ENCODE measurements around the gene MAML2.

MAML2 gene

GRCh38 chr11:96384156-96384555, 41.2 kb upstream of the MAML2 start:
- DNase-seq (ENCODE audit: low spot score) = no peak
- H3K27ac ChIP-seq = no peak overlapping the region
- TF ChIP-seq, protein P1, sequence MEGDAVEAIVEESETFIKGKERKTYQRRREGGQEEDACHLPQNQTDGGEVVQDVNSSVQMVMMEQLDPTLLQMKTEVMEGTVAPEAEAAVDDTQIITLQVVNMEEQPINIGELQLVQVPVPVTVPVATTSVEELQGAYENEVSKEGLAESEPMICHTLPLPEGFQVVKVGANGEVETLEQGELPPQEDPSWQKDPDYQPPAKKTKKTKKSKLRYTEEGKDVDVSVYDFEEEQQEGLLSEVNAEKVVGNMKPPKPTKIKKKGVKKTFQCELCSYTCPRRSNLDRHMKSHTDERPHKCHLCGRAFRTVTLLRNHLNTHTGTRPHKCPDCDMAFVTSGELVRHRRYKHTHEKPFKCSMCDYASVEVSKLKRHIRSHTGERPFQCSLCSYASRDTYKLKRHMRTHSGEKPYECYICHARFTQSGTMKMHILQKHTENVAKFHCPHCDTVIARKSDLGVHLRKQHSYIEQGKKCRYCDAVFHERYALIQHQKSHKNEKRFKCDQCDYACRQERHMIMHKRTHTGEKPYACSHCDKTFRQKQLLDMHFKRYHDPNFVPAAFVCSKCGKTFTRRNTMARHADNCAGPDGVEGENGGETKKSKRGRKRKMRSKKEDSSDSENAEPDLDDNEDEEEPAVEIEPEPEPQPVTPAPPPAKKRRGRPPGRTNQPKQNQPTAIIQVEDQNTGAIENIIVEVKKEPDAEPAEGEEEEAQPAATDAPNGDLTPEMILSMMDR (IDR thresholded peaks at IDR 0.05) = no peak
- no peak overlapping the region for H3K4me3 ChIP-seq

DNA sequence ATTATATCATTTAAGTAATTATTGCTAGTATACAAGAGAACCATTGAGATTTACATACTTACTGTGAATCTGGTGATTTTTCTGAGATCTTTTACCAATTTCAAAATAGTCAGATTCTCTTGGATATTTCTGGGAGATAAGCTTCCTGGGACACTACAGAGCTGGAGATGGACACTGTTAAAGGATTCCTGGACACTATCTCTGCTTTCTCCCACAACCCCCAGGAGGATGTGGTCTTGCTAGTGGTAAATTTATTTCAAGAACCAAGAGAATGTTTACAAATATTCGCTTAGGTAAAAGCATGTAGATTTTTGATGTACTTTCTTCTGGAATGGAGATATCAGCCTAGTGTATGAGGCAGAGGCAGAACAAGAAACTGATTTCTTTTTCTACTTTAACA, 33.8 kb upstream of the MAML2 start:
- Histone ChIP-seq H3K27ac (no peak overlapping the region), H3K4me3 (no peak overlapping the region)
- TF ChIP-seq, protein P1 (IDR thresholded peaks at IDR 0.05) = no peak
- DNase-seq (ENCODE audit: low spot score) = no peak

- TF ChIP-seq, protein P1 (IDR thresholded peaks at IDR 0.05) = no peak
- H3K4me3 ChIP-seq = no peak overlapping the region
- DNase-seq (ENCODE audit: low spot score) = no peak
Measured at GRCh38 chr11:96373826-96374225, 30.8 kb upstream of the MAML2 start.

DNA sequence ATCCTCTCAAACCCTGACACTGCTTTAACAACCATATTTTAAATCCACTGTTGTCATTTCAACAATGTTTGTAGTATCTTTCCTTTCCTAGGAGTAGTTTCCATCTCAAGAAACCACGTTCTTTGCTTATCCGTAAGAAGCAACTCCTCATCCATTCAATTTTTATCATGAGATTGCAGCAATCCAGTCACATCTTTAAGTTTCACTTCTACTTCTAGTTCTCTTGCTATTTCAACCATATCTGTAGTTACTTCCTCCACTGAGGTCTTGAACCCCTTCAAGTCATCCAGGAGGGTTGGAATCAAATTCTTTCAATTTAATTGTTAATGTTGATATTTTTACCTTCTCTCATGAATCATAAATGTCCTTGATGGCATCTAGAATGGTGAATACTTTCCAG, 24.3 kb upstream of the MAML2 start:
- Histone ChIP-seq H3K27ac (no peak overlapping the region), H3K4me3 (no peak overlapping the region)
- TF ChIP-seq, protein P1 (IDR thresholded peaks at IDR 0.05) = no peak
- no peak for DNase-seq (ENCODE audit: low spot score)

More at GRCh38 chr11:96373826-96374225, 30.8 kb upstream of the MAML2 start:
- no peak overlapping the region for H3K27ac ChIP-seq

GRCh38 chr11:96366024-96366423, 23.0 kb upstream of the MAML2 start:
- DNase-seq (ENCODE audit: low spot score) = no peak
- H3K27ac ChIP-seq = no peak overlapping the region
- H3K4me3 ChIP-seq = no peak overlapping the region
- TF ChIP-seq, protein P1 (IDR thresholded peaks at IDR 0.05) = no peak

DNA sequence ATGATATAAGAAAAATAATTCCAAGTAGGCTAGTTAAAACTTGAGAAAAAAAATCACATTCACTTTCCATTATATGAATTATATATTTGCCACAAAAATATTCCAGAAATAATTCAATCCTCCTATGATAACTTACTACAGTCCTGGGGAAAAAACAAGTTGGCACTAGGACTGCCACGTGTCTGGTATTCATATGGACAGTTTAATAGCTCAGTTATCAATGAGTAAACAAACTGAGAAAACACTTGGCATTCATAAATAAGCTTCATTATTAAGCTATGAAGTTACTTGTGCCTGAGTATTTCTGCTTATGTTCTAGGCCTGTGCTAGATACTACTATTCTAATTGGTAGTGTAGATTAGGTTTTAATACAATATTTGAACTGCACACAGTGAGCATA, 22.5 kb upstream of the MAML2 start:
- TF ChIP-seq, protein P1 (IDR thresholded peaks at IDR 0.05) = no peak
- no peak for DNase-seq (ENCODE audit: low spot score)
- Histone ChIP-seq H3K4me3 (no peak overlapping the region), H3K27ac (no peak overlapping the region)

GRCh38 chr11:96361778-96362177, 18.8 kb upstream of the MAML2 start:
- no peak for DNase-seq (ENCODE audit: low spot score)
- TF ChIP-seq, protein P1 (IDR thresholded peaks at IDR 0.05) = no peak
- H3K27ac ChIP-seq = no peak overlapping the region
- H3K4me3 ChIP-seq = no peak overlapping the region

Measured in coronary artery (tissue), 2 donors.